Osteocyte (in vitro differentiated cells): ENCODE data around the gene GREB1. TPM values are rescaled to one million over a fixed set of nuclear protein-coding genes. Genes with fewer than 3 reads are reported as not detected.
"Not testable (repeated sequence)": the region's sequence is repeated elsewhere in the genome, so short reads cannot be mapped to it uniquely, and the experiment has no call there.

Source experiments
- DNase-seq: peaks from one replicate; pipeline ENCODE4 v3.0.0; 2021; ENCODE audit warnings: mixed read lengths; ENCODE audit not compliant: unreplicated experiment; ENCODE audit errors: extremely low spot score
- H3K27ac Mint-ChIP-seq: one replicate; pipeline ENCODE4 v1.8.0; 2021; ENCODE audit warnings: mild to moderate bottlenecking, mixed read lengths; ENCODE audit not compliant: unreplicated experiment
- H3K27me3 Mint-ChIP-seq: one replicate; pipeline ENCODE4 v1.8.0; 2021; ENCODE audit warnings: mixed read lengths; ENCODE audit not compliant: unreplicated experiment
- H3K36me3 Mint-ChIP-seq: one replicate; pipeline ENCODE4 v1.8.0; 2021; ENCODE audit warnings: mixed read lengths; ENCODE audit not compliant: unreplicated experiment
- H3K4me1 Mint-ChIP-seq: one replicate; pipeline ENCODE4 v1.8.0; 2021; ENCODE audit warnings: mixed read lengths; ENCODE audit not compliant: unreplicated experiment
- H3K4me3 Mint-ChIP-seq: one replicate; pipeline ENCODE4 v1.8.0; 2021; ENCODE audit warnings: mild to moderate bottlenecking, moderate library complexity, mixed read lengths; ENCODE audit not compliant: unreplicated experiment
- H3K9me3 Mint-ChIP-seq: one replicate; pipeline ENCODE4 v1.8.0; 2021; ENCODE audit warnings: mixed read lengths; ENCODE audit not compliant: unreplicated experiment
- total RNA-seq: library from RNA; stranded (reverse); gene quantifications from 2 replicates; pipeline ENCODE4 v1.2.1, GENCODE V29; 2021
- TF ChIP-seq, protein P1 (sequence below): fragments of 200-600 bp; sonication (generic); IDR thresholded peaks from 2 replicates; pipeline ENCODE4 v1.5.0; 2021; ENCODE audit warnings: antibody characterized with exemption, mild to moderate bottlenecking, moderate library complexity

Gene GREB1
- total RNA-seq, 1 donor from 2014 or later = 0.54 TPM

DNA sequence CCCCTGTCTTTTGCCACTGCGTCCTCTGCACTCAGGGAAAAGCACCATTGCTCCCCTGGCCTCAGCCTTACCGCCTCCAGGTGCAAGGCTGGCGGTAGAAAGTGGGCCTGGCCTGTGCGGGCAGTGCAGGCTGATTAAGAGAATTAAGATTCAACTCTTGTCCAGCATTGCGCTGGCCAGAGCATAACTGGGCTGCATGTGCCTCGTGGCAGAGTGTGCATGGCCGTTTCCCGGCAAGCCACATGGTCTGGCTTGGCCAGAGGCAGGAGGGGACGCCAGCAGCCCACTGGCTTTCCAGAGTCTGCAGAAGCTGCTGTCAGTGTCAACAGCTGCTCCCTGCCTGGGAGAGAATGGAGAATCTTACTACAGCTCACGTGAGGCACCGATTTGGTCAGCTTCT lies 123.8 kb downstream of the GREB1 start:
- Mint-ChIP-seq H3K4me3 (no peak overlapping the region), H3K27me3 (peaks cover 58% of the 10 kb centered on the region), H3K36me3 (peaks cover 4% of the 10 kb centered on the region), H3K27ac (no peak overlapping the region), H3K9me3 (peaks cover 4% of the 10 kb centered on the region), H3K4me1 (no peaks in the 10 kb centered on the region)
- TF ChIP-seq, protein P1, sequence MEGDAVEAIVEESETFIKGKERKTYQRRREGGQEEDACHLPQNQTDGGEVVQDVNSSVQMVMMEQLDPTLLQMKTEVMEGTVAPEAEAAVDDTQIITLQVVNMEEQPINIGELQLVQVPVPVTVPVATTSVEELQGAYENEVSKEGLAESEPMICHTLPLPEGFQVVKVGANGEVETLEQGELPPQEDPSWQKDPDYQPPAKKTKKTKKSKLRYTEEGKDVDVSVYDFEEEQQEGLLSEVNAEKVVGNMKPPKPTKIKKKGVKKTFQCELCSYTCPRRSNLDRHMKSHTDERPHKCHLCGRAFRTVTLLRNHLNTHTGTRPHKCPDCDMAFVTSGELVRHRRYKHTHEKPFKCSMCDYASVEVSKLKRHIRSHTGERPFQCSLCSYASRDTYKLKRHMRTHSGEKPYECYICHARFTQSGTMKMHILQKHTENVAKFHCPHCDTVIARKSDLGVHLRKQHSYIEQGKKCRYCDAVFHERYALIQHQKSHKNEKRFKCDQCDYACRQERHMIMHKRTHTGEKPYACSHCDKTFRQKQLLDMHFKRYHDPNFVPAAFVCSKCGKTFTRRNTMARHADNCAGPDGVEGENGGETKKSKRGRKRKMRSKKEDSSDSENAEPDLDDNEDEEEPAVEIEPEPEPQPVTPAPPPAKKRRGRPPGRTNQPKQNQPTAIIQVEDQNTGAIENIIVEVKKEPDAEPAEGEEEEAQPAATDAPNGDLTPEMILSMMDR = no peak
- no peak for DNase-seq

DNA sequence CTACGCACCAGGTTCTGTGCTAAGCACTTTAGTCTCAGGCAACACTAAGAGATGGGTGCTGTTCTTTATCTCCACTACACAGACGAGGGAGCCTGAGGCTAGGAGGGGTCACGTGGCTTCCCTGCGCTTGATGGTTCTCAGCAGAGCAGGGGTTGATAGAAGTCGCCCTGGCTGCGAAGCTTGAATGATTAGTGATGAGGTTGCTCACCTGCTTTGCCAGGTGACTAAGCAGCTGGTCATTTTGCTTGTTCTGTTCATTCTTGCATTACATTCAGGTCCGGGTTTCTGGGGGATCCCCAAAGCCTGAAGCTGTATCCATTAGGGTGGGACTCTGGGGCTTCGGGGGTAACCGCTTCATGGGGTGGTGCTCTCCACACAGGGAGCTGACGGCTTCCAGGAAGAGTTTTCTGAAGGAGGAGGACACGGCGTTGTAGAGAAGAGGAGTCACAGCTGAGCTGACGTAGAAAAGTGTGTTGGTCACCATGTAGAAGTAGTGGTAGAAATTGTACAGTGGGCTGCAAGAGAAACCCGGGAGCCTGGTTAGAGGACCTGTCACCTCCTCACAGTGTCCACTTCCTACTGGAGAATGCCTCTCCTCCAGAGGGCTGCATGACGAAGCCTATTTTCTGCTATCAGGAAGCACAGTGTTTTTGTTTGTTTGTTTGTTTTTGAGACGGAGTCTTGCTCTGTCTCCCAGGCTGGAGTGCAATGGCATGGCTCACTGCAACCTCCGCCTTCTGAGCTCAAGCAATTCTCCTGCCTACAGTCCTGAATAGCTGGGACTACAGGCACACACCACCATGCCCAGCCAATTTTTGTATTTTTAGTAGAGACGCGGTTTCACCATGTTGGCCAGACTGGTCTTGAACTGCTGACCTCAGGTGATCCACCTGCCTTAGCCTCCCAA lies 124.6 kb downstream of the GREB1 start:
- DNase-seq = no peak
- Mint-ChIP-seq H3K4me1 (peaks cover 4% of the 10 kb centered on the region), H3K36me3 (peaks cover 4% of the 10 kb centered on the region), H3K4me3 (no peak overlapping the region), H3K9me3 (peaks cover 9% of the 10 kb centered on the region), H3K27me3 (peaks cover 53% of the 10 kb centered on the region), H3K27ac (no peak overlapping the region)
- TF ChIP-seq, protein P1 = no peak

DNA sequence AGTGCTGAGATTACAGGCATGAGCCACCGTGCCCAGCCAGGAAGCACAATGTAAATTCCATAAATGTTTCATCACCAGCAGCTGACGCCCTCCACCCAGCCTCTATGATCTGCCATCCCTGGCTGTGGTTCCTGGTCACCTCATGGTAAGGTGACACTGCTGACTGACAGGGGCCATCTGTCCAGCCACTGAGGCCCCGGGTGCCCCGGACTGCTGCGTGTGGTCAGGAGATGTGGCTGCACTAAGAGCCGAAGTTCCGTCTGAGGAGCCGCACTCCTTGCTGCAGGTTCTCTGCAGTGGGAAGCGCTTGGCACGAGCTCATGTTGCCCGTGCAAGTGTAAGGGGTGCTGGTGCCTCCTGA lies 125.2 kb downstream of the GREB1 start:
- H3K27ac Mint-ChIP-seq = no peak overlapping the region
- H3K4me1 Mint-ChIP-seq = peaks cover 6% of the 10 kb centered on the region
- H3K27me3 Mint-ChIP-seq = peaks cover 51% of the 10 kb centered on the region
- TF ChIP-seq, protein P1 = no peak
- no peak for DNase-seq
- peaks cover 9% of the 10 kb centered on the region for H3K9me3 Mint-ChIP-seq
- peaks cover 4% of the 10 kb centered on the region for H3K36me3 Mint-ChIP-seq
- no peak overlapping the region for H3K4me3 Mint-ChIP-seq

DNA sequence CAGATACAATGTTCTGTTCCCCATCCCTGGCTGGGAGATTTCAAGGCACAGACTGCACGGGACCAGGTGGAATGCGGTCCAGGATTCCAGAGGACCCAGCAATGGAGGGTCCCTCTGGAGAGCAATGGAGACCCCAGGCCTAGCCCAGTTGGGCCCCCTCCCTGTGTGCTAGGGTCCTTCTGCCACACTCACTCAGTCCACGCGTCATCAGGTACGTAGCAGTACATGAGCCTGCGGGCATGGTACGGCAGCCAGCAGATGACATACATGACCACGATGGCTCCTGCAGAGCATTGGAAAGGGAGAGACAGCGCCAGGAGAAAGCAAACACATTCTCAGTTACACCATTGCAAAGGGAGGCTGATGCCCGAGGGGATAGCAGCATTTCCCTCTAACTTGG lies 126.0 kb downstream of the GREB1 start:
- H3K9me3 Mint-ChIP-seq = peaks cover 9% of the 10 kb centered on the region
- H3K36me3 Mint-ChIP-seq = peaks cover 4% of the 10 kb centered on the region

DNA sequence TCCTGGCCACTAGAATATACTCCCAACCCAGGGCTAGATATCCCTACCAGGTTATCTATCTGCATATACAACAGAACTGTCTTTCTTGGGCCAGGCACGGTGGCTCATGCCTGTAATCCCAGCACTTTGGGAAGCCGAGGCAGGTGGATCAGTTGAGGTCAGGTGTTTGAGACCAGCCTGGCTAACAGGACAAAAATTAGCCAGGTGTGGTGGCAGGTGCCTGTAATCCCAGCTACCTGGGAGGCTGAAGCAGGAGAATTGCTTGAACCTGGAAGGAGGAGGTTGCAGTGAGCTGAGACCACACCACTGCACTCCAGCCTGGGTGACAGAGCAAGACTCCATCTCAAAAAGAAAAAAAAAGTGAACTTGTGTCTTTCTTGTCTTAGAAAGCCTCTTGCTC lies 126.6 kb downstream of the GREB1 start:
- not testable (repeated sequence) for DNase-seq, H3K9me3 Mint-ChIP-seq, H3K27ac Mint-ChIP-seq, H3K36me3 Mint-ChIP-seq, H3K4me3 Mint-ChIP-seq, H3K4me1 Mint-ChIP-seq
- peaks cover 52% of the 10 kb centered on the region for H3K27me3 Mint-ChIP-seq

More for the DNA sequence above, 126.0 kb downstream of the GREB1 start:
- peaks cover 6% of the 10 kb centered on the region for H3K4me1 Mint-ChIP-seq
- no peak overlapping the region for H3K27ac Mint-ChIP-seq
- TF ChIP-seq, protein P1 = no peak
- peaks cover 52% of the 10 kb centered on the region for H3K27me3 Mint-ChIP-seq
- DNase-seq = no peak
- H3K4me3 Mint-ChIP-seq = no peak overlapping the region
